Psoas muscle (tissue), 8 donors: Measurements from ENCODE around the gene MTCL1. TPM values are rescaled to one million over a fixed set of nuclear protein-coding genes. Genes with fewer than 3 reads are reported as not detected.

Experiments
- ATAC-seq, 4 donors: fragments of 200-7000 bp; cut with Tn5 transposase; one replicate each; pipeline ENCODE4 v1.9.1; 2020; ENCODE audit warnings: moderate library complexity in 3 of 4, mild to moderate bottlenecking in 2 of 4
- DNase-seq, 2 donors: peaks; one replicate each; pipeline ENCODE4 v3.0.0-alpha.2; 2020
- H3K27ac ChIP-seq: fragments of 200-600 bp; one replicate; pipeline ENCODE4 v1.8.0; 2022
- H3K27me3 ChIP-seq, 3 donors: fragments of 200-600 bp in 1 of 3; one replicate each; pipeline versions ENCODE4 v1.6.1 to v1.8.0; 2013 to 2022; ENCODE audit warnings: low read length in 2 of 3, mild to moderate bottlenecking in 2 of 3, moderate library complexity in 1 of 3; ENCODE audit not compliant: insufficient read depth in 3 of 3
- H3K36me3 ChIP-seq, 2 donors: fragments of 200-600 bp in 1 of 2; one replicate each; pipeline versions ENCODE4 v1.6.1 to v1.8.0; 2013 to 2022; ENCODE audit warnings: low read depth in 1 of 2, mild to moderate bottlenecking in 1 of 2, moderate library complexity in 1 of 2; ENCODE audit not compliant: insufficient read depth in 1 of 2
- H3K4me1 ChIP-seq: fragments of 200-600 bp; one replicate; pipeline ENCODE4 v1.8.0; 2022
- H3K4me3 ChIP-seq: fragments of 200-600 bp; one replicate; pipeline ENCODE4 v1.8.0; 2022; ENCODE audit warnings: mild to moderate bottlenecking
- H3K9me3 ChIP-seq: fragments of 200-600 bp; one replicate; pipeline ENCODE4 v1.8.0; 2022
- CTCF ChIP-seq: fragments of 200-600 bp; IDR thresholded peaks from one replicate; pipeline ENCODE4 v1.8.0; 2022; ENCODE audit warnings: antibody characterized with exemption
- WGBS, 3 donors: extraction: QIAGEN DNeasy Blood & Tissue Kit; methylation state at CpG; one replicate each; pipeline versions ENCODE4 v1.1.6 to v1.1.7; 2013; 5-methylcytosine and 5-hydroxymethylcytosine counted together
- intact Hi-C, 2 donors: fragments of 100-400 bp; cut with DNase I; formaldehyde crosslinking; loops; one replicate each; pipeline versions ENCODE4 v1.11.0 to v1.14.2; 2022
- polyA plus RNA-seq, 3 donors: library from polyadenylated mRNA; stranded (reverse); fragments of 200-250 nt; gene quantifications; one replicate each; pipeline ENCODE4 v1.2.3, GENCODE V29; 2013
- total RNA-seq, 4 donors: library from RNA; stranded (reverse); fragmentation: NEBNext Ultra II Directional in 2 of 4; extraction: Animal tissue kit (Norgen Biotek cat#: 25700) in 2 of 4; gene quantifications; one replicate each; pipeline versions ENCODE4 v1.2.1 to v1.2.4, GENCODE V29; 2021 to 2023
- donor health status: healthy with polysubstance abuse.
- donor health status: DM: no; HTN: no; CAD: no; lungs with moderate emphysema.
- donor health status: Bipolar disorder and iron deficiency.
- donor health status: healthy.
- donor health status: DM: yes; HTN: yes; CAD: no.
- donor health status: DM: no; HTN: no; CAD: no.
- donor health status: DM: no; HTN: no; CAD: no.
- donor health status: DM: yes; HTN: yes; CAD: no.

Gene MTCL1
- total and polyA plus RNA-seq, 7 donors, result 1.3 to 5.3 (median 3.0) TPM

DNA sequence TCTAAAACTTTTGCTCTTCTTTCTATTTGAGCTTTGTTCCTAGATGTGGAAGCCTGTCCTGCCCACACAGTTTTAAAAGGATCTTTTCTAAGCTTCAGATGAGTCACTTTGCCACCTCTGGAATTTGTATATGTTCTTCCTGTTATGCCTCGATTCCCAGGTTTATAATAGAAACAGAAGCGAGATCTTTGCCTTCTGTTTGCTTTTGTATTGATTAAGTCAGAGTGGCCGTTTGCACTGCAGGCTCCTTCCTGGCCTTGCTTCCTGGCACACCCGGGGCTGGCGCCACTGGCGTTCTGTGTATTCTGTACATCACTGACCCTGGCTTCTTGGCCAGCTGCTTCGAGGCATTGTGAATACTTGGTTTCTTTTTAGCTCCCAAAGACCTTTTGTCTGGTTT, 91.8 kb downstream of the MTCL1 start:
- ATAC-seq, result no peak
- Histone ChIP-seq H3K4me1 (peaks cover 15% of the 10 kb centered on the region), H3K27me3 (no peaks in the 10 kb centered on the region), H3K9me3 (no peaks in the 10 kb centered on the region), H3K36me3 (peaks cover 0 to 5% of the 10 kb centered on the region in 2 donors), H3K4me3 (no peak overlapping the region), H3K27ac (no peak overlapping the region)
- TF ChIP-seq CTCF, result no peak
- intact Hi-C loops, result loop anchor here in 1 of 2 donors (10.0 kb wide), 1 partner anchor 102 kb away; no protein-coding TSS in a partner anchor
- 63 to 67% (median 67%) methylated on average over 7 of the region's 7 CpGs for WGBS, 3 donors
- no peak for DNase-seq

DNA sequence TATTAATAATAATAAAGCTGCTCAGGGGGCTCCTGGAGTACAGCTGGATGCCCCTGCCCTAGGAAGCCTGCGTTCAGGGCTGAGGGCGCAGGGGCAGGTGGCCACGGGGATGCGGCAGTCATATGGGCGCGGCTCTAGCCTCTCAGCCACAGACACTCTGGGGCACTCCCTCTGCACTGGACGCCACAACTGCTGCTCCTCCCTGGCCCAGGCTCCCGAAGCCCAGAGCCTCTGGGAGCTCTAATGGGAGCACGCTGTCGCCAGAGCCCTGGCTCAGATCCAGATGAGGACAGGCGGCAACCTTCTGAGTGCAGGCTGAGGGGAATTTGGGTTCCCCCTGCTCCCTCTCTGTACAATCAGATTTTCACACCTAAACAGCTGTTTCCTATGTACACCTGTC, 93.6 kb downstream of the MTCL1 start:
- 21 to 34% (median 31%) methylated on average over 10 to 11 of the region's 11 CpGs for WGBS, 3 donors
- Histone ChIP-seq H3K27ac (no peak overlapping the region), H3K27me3 (no peaks in the 10 kb centered on the region), H3K36me3 (peaks cover 0 to 5% of the 10 kb centered on the region in 2 donors), H3K4me3 (no peak overlapping the region), H3K9me3 (no peaks in the 10 kb centered on the region), H3K4me1 (peaks cover 15% of the 10 kb centered on the region)
- no peak for TF ChIP-seq CTCF
- intact Hi-C loops, result loop anchor here in 1 of 2 donors (10.0 kb wide), 1 partner anchor 104 kb away; no protein-coding TSS in a partner anchor
- peak; percentile 51 to 71 (median 56) for ATAC-seq
- peak in 1 of 2 donors; percentile 35 for DNase-seq

- ATAC-seq, result peak; percentile 96 to 99 (median 96)
- no peaks in the 10 kb centered on the region for H3K9me3 ChIP-seq
- peaks cover 15% of the 10 kb centered on the region for H3K4me1 ChIP-seq
- intact Hi-C loops, result loop anchor here in 1 of 2 donors (10.0 kb wide), 1 partner anchor 105 kb away; no protein-coding TSS in a partner anchor
- peak overlapping the region; percentile 71 for H3K27ac ChIP-seq
- H3K27me3 ChIP-seq, result no peaks in the 10 kb centered on the region
- no peak for TF ChIP-seq CTCF
- peak overlapping the region; percentile 37 for H3K4me3 ChIP-seq
- WGBS, 3 donors, result 31 to 41% (median 31%) methylated on average over 29 of the region's 29 CpGs
- DNase-seq, result peak; percentile 57 to 82
- H3K36me3 ChIP-seq, result peaks cover 0 to 5% of the 10 kb centered on the region in 2 donors
These were observed 94.5 kb downstream of the MTCL1 start for GRCh38 chr18:8799596-8800441.

- DNase-seq, result no peak
- H3K27me3 ChIP-seq, result no peaks in the 10 kb centered on the region
- 41 to 61% (median 48%) methylated on average over 9 of the region's 9 CpGs for WGBS, 3 donors
- H3K4me3 ChIP-seq, result peak overlapping the region; percentile 37
- intact Hi-C loops, result no loop called here
- H3K27ac ChIP-seq, result peak overlapping the region; percentile 71
- no peak for TF ChIP-seq CTCF
- peaks cover 15% of the 10 kb centered on the region for H3K4me1 ChIP-seq
- peak; percentile 14 to 45 (median 22) for ATAC-seq
- no peaks in the 10 kb centered on the region for H3K9me3 ChIP-seq
- peaks cover 0 to 5% of the 10 kb centered on the region in 2 donors for H3K36me3 ChIP-seq
These were observed 95.1 kb downstream of the MTCL1 start for GRCh38 chr18:8800445-8800844.
